H9 (cell line): ENCODE measurements around the gene DHX40. TPM values are rescaled to one million over a fixed set of nuclear protein-coding genes. Genes with fewer than 3 reads are reported as not detected.

ENCODE experiments used
- DNase-seq: peaks from one replicate; pipeline ENCODE4 v3.0.0-alpha.2; 2017
- H2AFZ ChIP-seq: one replicate; pipeline ENCODE4 v1.6.1; 2013; ENCODE audit warnings: mild to moderate bottlenecking, low read length, control low read depth, moderate library complexity
- H2AK5ac ChIP-seq: 2 replicates; pipeline ENCODE4 v1.6.1; 2013; ENCODE audit warnings: low read length, control low read depth, mixed read lengths; ENCODE audit not compliant: insufficient read length
- H2BK120ac ChIP-seq: one replicate; pipeline ENCODE4 v1.6.1; 2013; ENCODE audit warnings: low read depth, mild to moderate bottlenecking, low read length, control low read depth, inconsistent platforms; ENCODE audit not compliant: poor library complexity, severe bottlenecking
- H2BK12ac ChIP-seq: 2 replicates; pipeline ENCODE4 v1.6.1; 2013; ENCODE audit warnings: low read length, control low read depth, mixed read lengths, low read depth; ENCODE audit not compliant: insufficient read length
- H2BK15ac ChIP-seq: 2 replicates; pipeline ENCODE4 v1.6.1; 2013; ENCODE audit warnings: low read depth, low read length, control low read depth
- H2BK20ac ChIP-seq: one replicate; pipeline ENCODE4 v1.6.1; 2013; ENCODE audit warnings: low read depth, mild to moderate bottlenecking, low read length, control low read depth, inconsistent platforms; ENCODE audit not compliant: poor library complexity, severe bottlenecking
- H2BK5ac ChIP-seq: 2 replicates; pipeline ENCODE4 v1.6.1; 2013; ENCODE audit warnings: low read length, control low read depth, mixed read lengths; ENCODE audit not compliant: insufficient read length
- H3K14ac ChIP-seq: 2 replicates; pipeline ENCODE4 v1.6.1; 2013; ENCODE audit warnings: low read length, control low read depth; ENCODE audit not compliant: insufficient read depth
- H3K18ac ChIP-seq: 2 replicates; pipeline ENCODE4 v1.6.1; 2013; ENCODE audit warnings: low read depth, mild to moderate bottlenecking, mixed read lengths, low read length, control low read depth; ENCODE audit not compliant: insufficient read length
- H3K23ac ChIP-seq: 2 replicates; pipeline ENCODE4 v1.6.1; 2013; ENCODE audit warnings: low read length, control low read depth, mixed read lengths, low read depth; ENCODE audit not compliant: insufficient read length
- H3K23me2 ChIP-seq: 2 replicates; pipeline ENCODE4 v1.6.1; 2013; ENCODE audit warnings: low read depth, mild to moderate bottlenecking, mixed read lengths, low read length, control low read depth; ENCODE audit not compliant: insufficient read length, poor library complexity, severe bottlenecking
- H3K27ac ChIP-seq: 2 replicates; pipeline ENCODE4 v1.5.1; 2013; ENCODE audit warnings: low read length, control low read depth, mixed read lengths, low read depth; ENCODE audit not compliant: insufficient read length
- H3K27me3 ChIP-seq: 2 replicates; pipeline ENCODE4 v1.6.1; 2013; ENCODE audit warnings: low read length, control low read depth, inconsistent platforms; ENCODE audit not compliant: insufficient read depth
- H3K4ac ChIP-seq: 2 replicates; pipeline ENCODE4 v1.6.1; 2013; ENCODE audit warnings: low read depth, mild to moderate bottlenecking, control low read depth, inconsistent platforms, low read length, moderate library complexity
- H3K4me1 ChIP-seq: 2 replicates; pipeline ENCODE4 v1.6.1; 2013; ENCODE audit warnings: low read length, control low read depth, inconsistent platforms; ENCODE audit not compliant: insufficient read depth
- H3K4me2 ChIP-seq: 2 replicates; pipeline ENCODE4 v1.6.1; 2013; ENCODE audit warnings: low read length, control low read depth, mixed read lengths; ENCODE audit not compliant: insufficient read length, insufficient read depth
- H3K56ac ChIP-seq: 2 replicates; pipeline ENCODE4 v1.6.1; 2013; ENCODE audit warnings: low read depth, mild to moderate bottlenecking, mixed read lengths, low read length, control low read depth; ENCODE audit not compliant: insufficient read length
- H3K79me1 ChIP-seq: 2 replicates; pipeline ENCODE4 v1.6.1; 2013; ENCODE audit warnings: low read depth, mild to moderate bottlenecking, moderate library complexity, low read length, control low read depth, inconsistent platforms; ENCODE audit not compliant: insufficient read depth, poor library complexity, severe bottlenecking
- H3K79me2 ChIP-seq: 2 replicates; pipeline ENCODE4 v1.6.1; 2013; ENCODE audit warnings: low read length, control low read depth, inconsistent platforms; ENCODE audit not compliant: insufficient read depth
- H3K9ac ChIP-seq: 2 replicates; pipeline ENCODE4 v1.6.1; 2013; ENCODE audit warnings: low read length, control low read depth, mixed read lengths; ENCODE audit not compliant: insufficient read length; ENCODE audit errors: extremely low read depth
- H3K9me3 ChIP-seq: one replicate; pipeline ENCODE4 v1.6.1; 2013; ENCODE audit warnings: low read depth, low read length, inconsistent platforms; ENCODE audit not compliant: control insufficient read depth
- H3T11ph ChIP-seq: one replicate; pipeline ENCODE4 v1.6.1; 2013; ENCODE audit warnings: mild to moderate bottlenecking, low read length, control low read depth, inconsistent platforms
- H4K20me1 ChIP-seq: one replicate; pipeline ENCODE4 v1.6.1; 2013; ENCODE audit not compliant: control insufficient read depth, insufficient read length, insufficient read depth
- H4K5ac ChIP-seq: 2 replicates; pipeline ENCODE4 v1.6.1; 2013; ENCODE audit warnings: low read depth, mild to moderate bottlenecking, mixed read lengths, low read length, control low read depth; ENCODE audit not compliant: insufficient read length
- H4K8ac ChIP-seq: replicated peaks from 2 replicates; pipeline ENCODE4 v1.6.1; 2013; ENCODE audit warnings: low read length, control low read depth, mixed read lengths, low read depth; ENCODE audit not compliant: insufficient read length
- H4K91ac ChIP-seq: 2 replicates; pipeline ENCODE4 v1.6.1; 2013; ENCODE audit warnings: low read depth, mild to moderate bottlenecking, moderate library complexity, mixed read lengths, low read length, control low read depth; ENCODE audit not compliant: insufficient read length
- H3K27ac Mint-ChIP-seq, 3 experiments: 2 replicates in 2 of 3; 3 replicates in 1 of 3; pipeline ENCODE4 v1.8.0; 2020 to 2021; ENCODE audit warnings: mixed read lengths in 3 of 3, mild to moderate bottlenecking in 1 of 3, moderate library complexity in 1 of 3
- H3K27me3 Mint-ChIP-seq: 2 replicates; pipeline ENCODE4 v1.8.0; 2021; ENCODE audit warnings: low read depth, mild to moderate bottlenecking, moderate library complexity, mixed read lengths
- H3K36me3 Mint-ChIP-seq, 3 experiments: 2 replicates in 2 of 3; 3 replicates in 1 of 3; pipeline ENCODE4 v1.8.0; 2020 to 2021; ENCODE audit warnings: low read depth in 3 of 3, mixed read lengths in 3 of 3; ENCODE audit not compliant: insufficient read depth in 1 of 3
- H3K4me1 Mint-ChIP-seq, 2 experiments: 2 replicates each; pipeline ENCODE4 v1.8.0; 2020; ENCODE audit warnings: mixed read lengths in 2 of 2
- H3K4me3 Mint-ChIP-seq, 2 experiments: 2 replicates in 1 of 2; 3 replicates in 1 of 2; pipeline ENCODE4 v1.8.0; 2020 to 2021; ENCODE audit warnings: mild to moderate bottlenecking in 2 of 2, mixed read lengths in 2 of 2, moderate library complexity in 1 of 2
- H3K9me3 Mint-ChIP-seq, 2 experiments: 2 replicates in 1 of 2; 3 replicates in 1 of 2; pipeline ENCODE4 v1.8.0; 2020; ENCODE audit warnings: mild to moderate bottlenecking in 2 of 2, mixed read lengths in 2 of 2, moderate library complexity in 1 of 2
- WGBS: extraction: QIAGEN DNeasy Blood & Tissue Kit; methylation state at CpG from one replicate; pipeline ENCODE4 v1.1.7; 2013; ENCODE audit warnings: missing lambda C conversion rate, low lambda C conversion rate, mixed read lengths; ENCODE audit not compliant: insufficient read length; ENCODE audit errors: extremely low coverage; 5-methylcytosine and 5-hydroxymethylcytosine counted together
- total RNA-seq: library from RNA; stranded (reverse); gene quantifications from 2 replicates; pipeline ENCODE4 v1.2.1, GENCODE V29; 2021
- TF ChIP-seq, protein P1 (sequence below): fragments of 200-600 bp; sonication (generic); conservative IDR thresholded peaks from 3 replicates; pipeline ENCODE4 v1.8.0; 2021; ENCODE audit warnings: antibody characterized with exemption, mild to moderate bottlenecking

Gene DHX40
- total RNA-seq, 1 experiment from 2014 or later = 28.8 TPM

GRCh38 chr17:59619298-59620063 is 54.1 kb downstream of the DHX40 start, which contains the start of gene CLTC:
TSS of gene CLTC (plus strand) at chr17:59619895. CDS start at chr17:59620132, 237 bp downstream.
- Histone ChIP-seq H3K9ac (peak within 1 kb of the TSS; percentile 95), H3K79me1 (no peaks in the 10 kb centered on the region), H3T11ph (no peak within 1 kb of the TSS), H3K4me1 (no peaks in the 10 kb centered on the region; the same call in 1 of the 2 replicates), H4K20me1 (no peaks in the 10 kb centered on the region), H3K23ac (no peak within 1 kb of the TSS), H2BK5ac (peak within 1 kb of the TSS; percentile 31), H3K18ac (peak within 1 kb of the TSS; percentile 94), H3K14ac (peak within 1 kb of the TSS; percentile 96), H3K56ac (peak within 1 kb of the TSS; percentile 74), H3K79me2 (peaks cover 41% of the 10 kb centered on the region), H2BK20ac (no peak within 1 kb of the TSS), H3K4me2 (peak within 1 kb of the TSS; percentile 93), H2AK5ac (no peak within 1 kb of the TSS), H3K27me3 (no peaks in the 10 kb centered on the region), H2BK120ac (peak within 1 kb of the TSS; percentile 99), H4K8ac (no peak within 1 kb of the TSS), H3K9me3 (no peaks in the 10 kb centered on the region), H3K23me2 (peaks cover 5% of the 10 kb centered on the region), H2BK12ac (peak within 1 kb of the TSS; percentile 95), H2AFZ (no peak within 1 kb of the TSS), H3K27ac (peak within 1 kb of the TSS; percentile 95), H2BK15ac (no peak within 1 kb of the TSS), H3K4ac (0 out of 2 replicates have a peak within 1 kb of the TSS, but pooled peaks have one; percentile 37), H4K91ac (peak within 1 kb of the TSS; percentile 24), H4K5ac (peak within 1 kb of the TSS; percentile 46)
- H3K36me3 Mint-ChIP-seq = peaks cover 0 to 2% (median 0%) of the 10 kb centered on the region in 3 experiments; a peak in 5 of 7 replicates
- DNase-seq = peak; percentile 96
- WGBS = no CpG with 5 or more reads among the region's 65 CpGs
- TF ChIP-seq, protein P1, sequence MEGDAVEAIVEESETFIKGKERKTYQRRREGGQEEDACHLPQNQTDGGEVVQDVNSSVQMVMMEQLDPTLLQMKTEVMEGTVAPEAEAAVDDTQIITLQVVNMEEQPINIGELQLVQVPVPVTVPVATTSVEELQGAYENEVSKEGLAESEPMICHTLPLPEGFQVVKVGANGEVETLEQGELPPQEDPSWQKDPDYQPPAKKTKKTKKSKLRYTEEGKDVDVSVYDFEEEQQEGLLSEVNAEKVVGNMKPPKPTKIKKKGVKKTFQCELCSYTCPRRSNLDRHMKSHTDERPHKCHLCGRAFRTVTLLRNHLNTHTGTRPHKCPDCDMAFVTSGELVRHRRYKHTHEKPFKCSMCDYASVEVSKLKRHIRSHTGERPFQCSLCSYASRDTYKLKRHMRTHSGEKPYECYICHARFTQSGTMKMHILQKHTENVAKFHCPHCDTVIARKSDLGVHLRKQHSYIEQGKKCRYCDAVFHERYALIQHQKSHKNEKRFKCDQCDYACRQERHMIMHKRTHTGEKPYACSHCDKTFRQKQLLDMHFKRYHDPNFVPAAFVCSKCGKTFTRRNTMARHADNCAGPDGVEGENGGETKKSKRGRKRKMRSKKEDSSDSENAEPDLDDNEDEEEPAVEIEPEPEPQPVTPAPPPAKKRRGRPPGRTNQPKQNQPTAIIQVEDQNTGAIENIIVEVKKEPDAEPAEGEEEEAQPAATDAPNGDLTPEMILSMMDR = no peak
- no peaks in the 10 kb centered on the region for H3K27me3 Mint-ChIP-seq
- H3K27ac Mint-ChIP-seq = peak within 1 kb of the TSS; percentile 100
- peak within 1 kb of the TSS; percentile 95 to 98 for H3K4me3 Mint-ChIP-seq
- H3K4me1 Mint-ChIP-seq = peaks cover 35 to 40% of the 10 kb centered on the region in 2 experiments
- H3K9me3 Mint-ChIP-seq = no peaks in the 10 kb centered on the region
